MM.1S (cell line): ENCODE results near the gene ADD2.
"Not testable (repeated sequence)": the region's sequence is repeated elsewhere in the genome, so short reads cannot be mapped to it uniquely, and the experiment has no call there.

Source experiments
- DNase-seq: peaks from one replicate; pipeline ENCODE4 v3.0.0-alpha.2; 2015
- H2AFZ ChIP-seq: fragments of 300-600 bp; sonication (generic); 2 replicates; pipeline ENCODE4 v1.6.0; 2016; ENCODE audit warnings: antibody characterized with exemption, low read length
- H3F3A ChIP-seq: fragments of 300-600 bp; sonication (generic); 2 replicates; pipeline ENCODE4 v1.6.1; 2016; ENCODE audit warnings: mild to moderate bottlenecking, antibody characterized with exemption, low read length, moderate library complexity, mixed read lengths; ENCODE audit not compliant: insufficient read depth
- H3K27ac ChIP-seq: fragments of 300-600 bp; sonication (generic); 2 replicates; pipeline ENCODE4 v1.5.1; 2016; ENCODE audit warnings: mild to moderate bottlenecking, low read length
- H3K27me3 ChIP-seq: fragments of 300-600 bp; sonication (generic); replicated peaks from 2 replicates; pipeline ENCODE4 v1.6.0; 2016; ENCODE audit warnings: low read length; ENCODE audit not compliant: insufficient read depth
- H3K36me3 ChIP-seq: fragments of 300-600 bp; sonication (generic); replicated peaks from 2 replicates; pipeline ENCODE4 v1.6.1; 2016; ENCODE audit warnings: mild to moderate bottlenecking, low read length, mixed read lengths; ENCODE audit not compliant: insufficient read depth
- H3K4me1 ChIP-seq: fragments of 300-600 bp; sonication (generic); 2 replicates; pipeline ENCODE4 v1.6.1; 2016; ENCODE audit warnings: low read length, mixed read lengths
- H3K4me2 ChIP-seq: fragments of 300-600 bp; sonication (generic); 2 replicates; pipeline ENCODE4 v1.6.0; 2016; ENCODE audit warnings: low read depth, low read length
- H3K4me3 ChIP-seq: fragments of 300-600 bp; sonication (generic); 2 replicates; pipeline ENCODE4 v1.5.1; 2016; ENCODE audit warnings: low read length, mixed read lengths
- H3K79me2 ChIP-seq: fragments of 300-600 bp; sonication (generic); 2 replicates; pipeline ENCODE4 v1.6.1; 2016; ENCODE audit warnings: mixed run types, low read length, mixed read lengths
- H3K9ac ChIP-seq: fragments of 300-600 bp; sonication (generic); 2 replicates; pipeline ENCODE4 v1.6.1; 2016; ENCODE audit warnings: low read length, mixed read lengths
- H3K9me2 ChIP-seq: fragments of 300-600 bp; sonication (generic); replicated peaks from 2 replicates; pipeline ENCODE4 v1.6.1; 2016; ENCODE audit warnings: mild to moderate bottlenecking, low read length, mixed read lengths; ENCODE audit not compliant: insufficient read depth
- H3K9me3 ChIP-seq: fragments of 300-600 bp; sonication (generic); replicated peaks from 2 replicates; pipeline ENCODE4 v1.6.1; 2016; ENCODE audit warnings: mild to moderate bottlenecking, low read length, mixed read lengths; ENCODE audit not compliant: insufficient read depth
- H4K20me1 ChIP-seq: fragments of 300-600 bp; sonication (generic); 2 replicates; pipeline ENCODE4 v1.6.1; 2016; ENCODE audit warnings: mild to moderate bottlenecking, low read length, moderate library complexity, mixed read lengths; ENCODE audit not compliant: insufficient read depth
- EZH2 ChIP-seq: fragments of 300-600 bp; sonication (generic); optimal IDR thresholded peaks from 2 replicates; pipeline ENCODE3; 2017; ENCODE audit warnings: low read depth, mild to moderate bottlenecking, antibody characterized with exemption, low read length, mixed read lengths
- EZH2phosphoT487 ChIP-seq: fragments of 300-600 bp; sonication (generic); IDR thresholded peaks from 2 replicates; pipeline ENCODE4 v1.6.1; 2018; ENCODE audit warnings: antibody characterized with exemption, low read length
- TF ChIP-seq, protein P1 (sequence below): fragments of 300-600 bp; sonication (generic); IDR thresholded peaks from 2 replicates; pipeline ENCODE4 v1.5.1; 2016; ENCODE audit warnings: antibody characterized with exemption, low read length, mixed read lengths

Gene ADD2

GRCh38 chr2:70799706-70800105 lies 31.7 kb upstream of the ADD2 start:
- H3K27ac ChIP-seq = no peak overlapping the region
- H3K4me3 ChIP-seq = no peak overlapping the region
- H3K4me2 ChIP-seq = no peak overlapping the region
- H3K9ac ChIP-seq = no peak overlapping the region
- H3K79me2 ChIP-seq = no peaks in the 10 kb centered on the region
- H3K36me3 ChIP-seq = no peaks in the 10 kb centered on the region
- DNase-seq = no peak
- H2AFZ ChIP-seq = no peak overlapping the region
- TF ChIP-seq, protein P1, sequence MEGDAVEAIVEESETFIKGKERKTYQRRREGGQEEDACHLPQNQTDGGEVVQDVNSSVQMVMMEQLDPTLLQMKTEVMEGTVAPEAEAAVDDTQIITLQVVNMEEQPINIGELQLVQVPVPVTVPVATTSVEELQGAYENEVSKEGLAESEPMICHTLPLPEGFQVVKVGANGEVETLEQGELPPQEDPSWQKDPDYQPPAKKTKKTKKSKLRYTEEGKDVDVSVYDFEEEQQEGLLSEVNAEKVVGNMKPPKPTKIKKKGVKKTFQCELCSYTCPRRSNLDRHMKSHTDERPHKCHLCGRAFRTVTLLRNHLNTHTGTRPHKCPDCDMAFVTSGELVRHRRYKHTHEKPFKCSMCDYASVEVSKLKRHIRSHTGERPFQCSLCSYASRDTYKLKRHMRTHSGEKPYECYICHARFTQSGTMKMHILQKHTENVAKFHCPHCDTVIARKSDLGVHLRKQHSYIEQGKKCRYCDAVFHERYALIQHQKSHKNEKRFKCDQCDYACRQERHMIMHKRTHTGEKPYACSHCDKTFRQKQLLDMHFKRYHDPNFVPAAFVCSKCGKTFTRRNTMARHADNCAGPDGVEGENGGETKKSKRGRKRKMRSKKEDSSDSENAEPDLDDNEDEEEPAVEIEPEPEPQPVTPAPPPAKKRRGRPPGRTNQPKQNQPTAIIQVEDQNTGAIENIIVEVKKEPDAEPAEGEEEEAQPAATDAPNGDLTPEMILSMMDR = no peak
- no peak for TF ChIP-seq EZH2
- TF ChIP-seq EZH2phosphoT487 = no peak
- H3K4me1 ChIP-seq = no peaks in the 10 kb centered on the region
- H3K9me3 ChIP-seq = no peaks in the 10 kb centered on the region
- H3K9me2 ChIP-seq = no peaks in the 10 kb centered on the region
- no peaks in the 10 kb centered on the region for H3F3A ChIP-seq
- H4K20me1 ChIP-seq = no peaks in the 10 kb centered on the region
- no peaks in the 10 kb centered on the region for H3K27me3 ChIP-seq

GRCh38 chr2:70797996-70798395 lies 30.0 kb upstream of the ADD2 start:
- not testable (repeated sequence) for H3K9me2 ChIP-seq, H2AFZ ChIP-seq, H3K36me3 ChIP-seq, DNase-seq, H3K4me3 ChIP-seq, H3F3A ChIP-seq, H3K9me3 ChIP-seq, H3K27ac ChIP-seq, H3K9ac ChIP-seq, H3K4me1 ChIP-seq, H3K27me3 ChIP-seq, H4K20me1 ChIP-seq, H3K4me2 ChIP-seq, H3K79me2 ChIP-seq

- Histone ChIP-seq H3K27me3 (no peaks in the 10 kb centered on the region), H3K36me3 (no peaks in the 10 kb centered on the region), H2AFZ (no peak overlapping the region), H3K27ac (no peak overlapping the region), H3K4me3 (no peak overlapping the region), H3K9me3 (no peaks in the 10 kb centered on the region), H3K9ac (no peak overlapping the region), H3K4me1 (no peaks in the 10 kb centered on the region), H3K9me2 (no peaks in the 10 kb centered on the region), H3K79me2 (no peaks in the 10 kb centered on the region), H3K4me2 (no peak overlapping the region), H4K20me1 (no peaks in the 10 kb centered on the region), H3F3A (no peaks in the 10 kb centered on the region)
- TF ChIP-seq, protein P1 = no peak
- TF ChIP-seq EZH2 = no peak
- no peak for TF ChIP-seq EZH2phosphoT487
- no peak for DNase-seq
Measured at GRCh38 chr2:70797506-70797905, 29.5 kb upstream of the ADD2 start.

GRCh38 chr2:70796262-70796661 lies 28.3 kb upstream of the ADD2 start:
- Histone ChIP-seq H3K27ac (no peak overlapping the region), H3F3A (no peaks in the 10 kb centered on the region), H3K79me2 (no peaks in the 10 kb centered on the region), H3K9me3 (no peaks in the 10 kb centered on the region), H3K4me2 (no peak overlapping the region), H3K9me2 (no peaks in the 10 kb centered on the region), H2AFZ (no peak overlapping the region), H3K4me3 (no peak overlapping the region), H3K9ac (no peak overlapping the region), H3K36me3 (no peaks in the 10 kb centered on the region), H3K4me1 (no peaks in the 10 kb centered on the region), H3K27me3 (no peaks in the 10 kb centered on the region), H4K20me1 (no peaks in the 10 kb centered on the region)
- DNase-seq = no peak
- TF ChIP-seq EZH2phosphoT487 = no peak
- TF ChIP-seq, protein P1 = no peak
- TF ChIP-seq EZH2 = no peak
